CD8-positive, alpha-beta memory T cell (primary cell): ENCODE measurements around the gene TRIM5. TPM values are rescaled to one million over a fixed set of nuclear protein-coding genes. Genes with fewer than 3 reads are reported as not detected.
"Not testable (repeated sequence)": the region's sequence is repeated elsewhere in the genome, so short reads cannot be mapped to it uniquely, and the experiment has no call there.

Source experiments
- CTCF ChIA-PET: fragments of 350-600 bp; sonication (Branson Sonifier 250); formaldehyde crosslinking; loops from one replicate; lab custom pipeline; 2021; ENCODE audit warnings: antibody characterized with exemption; lab: Charles Lee
- POLR2A ChIA-PET: fragments of 350-600 bp; sonication (Branson Sonifier 250); formaldehyde crosslinking; loops from one replicate; lab custom pipeline; 2021; ENCODE audit warnings: antibody characterized with exemption; lab: Charles Lee
- DNase-seq, 5 donors: peaks; one replicate each; pipeline versions ENCODE4 v3.0.0 to v3.0.0-alpha.2; 2020 to 2022; ENCODE audit warnings: mixed read lengths in 1 of 5
- H3K27ac ChIP-seq: one replicate; pipeline ENCODE4 v1.7.0; 2013; ENCODE audit warnings: low read depth, mild to moderate bottlenecking, low read length, moderate library complexity
- H3K27me3 ChIP-seq: 2 replicates; pipeline ENCODE4 v1.7.0; 2013; ENCODE audit warnings: low read length, mild to moderate bottlenecking; ENCODE audit not compliant: insufficient read depth, poor library complexity, severe bottlenecking
- H3K36me3 ChIP-seq: 2 replicates; pipeline ENCODE4 v1.7.0; 2013; ENCODE audit warnings: mild to moderate bottlenecking, low read length, moderate library complexity; ENCODE audit not compliant: insufficient read depth
- H3K4me1 ChIP-seq: 2 replicates; pipeline ENCODE4 v1.7.0; 2013; ENCODE audit warnings: mild to moderate bottlenecking, low read length, moderate library complexity; ENCODE audit not compliant: insufficient read depth
- H3K4me3 ChIP-seq: 2 replicates; pipeline ENCODE4 v1.7.0; 2013; ENCODE audit warnings: mild to moderate bottlenecking, low read length
- H3K9me3 ChIP-seq: 2 replicates; pipeline ENCODE4 v1.7.0; 2013; ENCODE audit warnings: mild to moderate bottlenecking, low read length
- H3K27ac Mint-ChIP-seq, 8 donors: one replicate each; pipeline ENCODE4 v1.8.0; 2020 to 2021; ENCODE audit warnings: mixed read lengths in 8 of 8, mild to moderate bottlenecking in 6 of 8, inconsistent platforms in 3 of 8, moderate library complexity in 3 of 8
- H3K27me3 Mint-ChIP-seq, 2 donors: one replicate each; pipeline ENCODE4 v1.8.0; 2020 to 2021; ENCODE audit warnings: mixed read lengths in 2 of 2, mild to moderate bottlenecking in 1 of 2, moderate library complexity in 1 of 2
- H3K36me3 Mint-ChIP-seq, 3 donors: one replicate each; pipeline ENCODE4 v1.8.0; 2020 to 2021; ENCODE audit warnings: mixed read lengths in 3 of 3, inconsistent platforms in 1 of 3, mild to moderate bottlenecking in 1 of 3
- H3K4me1 Mint-ChIP-seq, 3 donors: one replicate each; pipeline ENCODE4 v1.8.0; 2020 to 2021; ENCODE audit warnings: mixed read lengths in 3 of 3, inconsistent platforms in 1 of 3, mild to moderate bottlenecking in 1 of 3
- H3K4me3 Mint-ChIP-seq, 7 donors: one replicate each; pipeline ENCODE4 v1.8.0; 2020 to 2021; ENCODE audit warnings: mixed read lengths in 7 of 7, mild to moderate bottlenecking in 6 of 7, moderate library complexity in 4 of 7, inconsistent platforms in 2 of 7
- H3K9me3 Mint-ChIP-seq, 5 donors: one replicate each; pipeline ENCODE4 v1.8.0; 2020 to 2022; ENCODE audit warnings: mixed read lengths in 5 of 5, mild to moderate bottlenecking in 3 of 5, moderate library complexity in 2 of 5, inconsistent platforms in 1 of 5
- polyA plus RNA-seq: library from polyadenylated mRNA; unstranded; fragments of 300-500 nt; fragmentation: Illumina TruSeq; gene quantifications from one replicate; pipeline ENCODE4 v1.2.3, GENCODE V29; 2021
- total RNA-seq, 2 experiments: library from RNA; stranded (reverse); gene quantifications; one replicate each; pipeline ENCODE4 v1.2.3, GENCODE V29; 2021

Gene TRIM5
- 10 to 100 TPM in 1 of 2 experiments, 1 to 10 TPM in 1; 8.2 to 10.6 TPM for total RNA-seq
- polyA plus RNA-seq = 9.8 TPM

- H3K4me1 Mint-ChIP-seq = peaks cover 56 to 74% (median 73%) of the 10 kb centered on the region in 3 donors
- POLR2A ChIA-PET = interaction anchor here (0.6 to 1.7 kb wide), 3 partner anchors 9 to 29 kb away, joined by 3 to 6 read pairs (median 6); no protein-coding TSS in a partner anchor
- Histone ChIP-seq H3K36me3 (peaks cover 7% of the 10 kb centered on the region), H3K4me1 (peaks cover 24% of the 10 kb centered on the region), H3K27ac (peak within 1 kb of the TSS; percentile 67), H3K27me3 (no peaks in the 10 kb centered on the region), H3K4me3 (peak within 1 kb of the TSS; percentile 72), H3K9me3 (no peaks in the 10 kb centered on the region)
- H3K4me3 Mint-ChIP-seq = peak within 1 kb of the TSS; percentile 89 to 98 (median 93)
- CTCF ChIA-PET = interaction anchor here (0.6 to 5.3 kb wide), 13 partner anchors 10 to 126 kb away, joined by 3 to 23 read pairs (median 4); no protein-coding TSS in a partner anchor
- H3K27ac Mint-ChIP-seq = peak within 1 kb of the TSS; percentile 88 to 100 (median 97)
- H3K9me3 Mint-ChIP-seq = no peaks in the 10 kb centered on the region
- no peaks in the 10 kb centered on the region for H3K27me3 Mint-ChIP-seq
- DNase-seq = peak; percentile 65 to 86 (median 80)
- H3K36me3 Mint-ChIP-seq = peaks cover 0 to 28% (median 4%) of the 10 kb centered on the region in 3 donors
These were observed at the start of gene TRIM5 for GRCh38 chr11:5684646-5685362. Gene TRIM5, minus strand, starts transcription at chr11:5685074. Its CDS starts 4,897 bp downstream, at chr11:5680177.

GRCh38 chr11:5727691-5728090 is 42.8 kb upstream of the TRIM5 start:
- Histone ChIP-seq H3K4me3 (no peak overlapping the region), H3K4me1 (no peaks in the 10 kb centered on the region), H3K36me3 (no peaks in the 10 kb centered on the region), H3K27me3 (no peaks in the 10 kb centered on the region), H3K9me3 (no peaks in the 10 kb centered on the region), H3K27ac (no peak overlapping the region)
- H3K9me3 Mint-ChIP-seq = no peaks in the 10 kb centered on the region
- H3K36me3 Mint-ChIP-seq = peaks cover 0 to 10% (median 4%) of the 10 kb centered on the region in 3 donors
- no peak overlapping the region for H3K27ac Mint-ChIP-seq
- ChIA-PET CTCF (no interaction called here), POLR2A (no interaction called here)
- H3K4me3 Mint-ChIP-seq = no peak overlapping the region
- DNase-seq = no peak
- H3K27me3 Mint-ChIP-seq = no peaks in the 10 kb centered on the region
- no peaks in the 10 kb centered on the region for H3K4me1 Mint-ChIP-seq

GRCh38 chr11:5726351-5726750 is 41.5 kb upstream of the TRIM5 start:
- Mint-ChIP-seq H3K27me3 (no peaks in the 10 kb centered on the region), H3K36me3 (peaks cover 0 to 10% (median 4%) of the 10 kb centered on the region in 3 donors), H3K27ac (no peak overlapping the region), H3K4me1 (no peaks in the 10 kb centered on the region), H3K9me3 (no peaks in the 10 kb centered on the region), H3K4me3 (no peak overlapping the region)
- CTCF ChIA-PET = no interaction called here
- H3K27ac ChIP-seq = no peak overlapping the region
- POLR2A ChIA-PET = no interaction called here
- H3K27me3 ChIP-seq = no peaks in the 10 kb centered on the region
- DNase-seq = no peak
- H3K4me3 ChIP-seq = no peak overlapping the region
- no peaks in the 10 kb centered on the region for H3K4me1 ChIP-seq
- no peaks in the 10 kb centered on the region for H3K36me3 ChIP-seq
- no peaks in the 10 kb centered on the region for H3K9me3 ChIP-seq

GRCh38 chr11:5722622-5723021 is 37.7 kb upstream of the TRIM5 start:
- Mint-ChIP-seq H3K36me3 (peaks cover 11 to 19% (median 12%) of the 10 kb centered on the region in 3 donors), H3K4me3 (no peak overlapping the region), H3K27ac (no peak overlapping the region), H3K4me1 (no peaks in the 10 kb centered on the region), H3K27me3 (no peaks in the 10 kb centered on the region), H3K9me3 (peaks cover 0 to 7% (median 0%) of the 10 kb centered on the region in 5 donors)
- Histone ChIP-seq H3K4me1 (no peaks in the 10 kb centered on the region), H3K27ac (no peak overlapping the region), H3K36me3 (no peaks in the 10 kb centered on the region), H3K27me3 (no peaks in the 10 kb centered on the region), H3K9me3 (no peaks in the 10 kb centered on the region), H3K4me3 (no peak overlapping the region)
- no peak for DNase-seq
- ChIA-PET CTCF (no interaction called here), POLR2A (no interaction called here)

- peaks cover 11 to 15% (median 12%) of the 10 kb centered on the region in 3 donors for H3K36me3 Mint-ChIP-seq
- POLR2A ChIA-PET = no interaction called here
- CTCF ChIA-PET = no interaction called here
- Histone ChIP-seq H3K9me3 (no peaks in the 10 kb centered on the region), H3K27me3 (no peaks in the 10 kb centered on the region), H3K4me3 (no peak overlapping the region), H3K36me3 (no peaks in the 10 kb centered on the region), H3K27ac (no peak overlapping the region), H3K4me1 (no peaks in the 10 kb centered on the region)
- peak overlapping the region in 1 of 8 donors; percentile 6 for H3K27ac Mint-ChIP-seq
- no peak for DNase-seq
- H3K27me3 Mint-ChIP-seq = no peaks in the 10 kb centered on the region
- H3K4me1 Mint-ChIP-seq = no peaks in the 10 kb centered on the region
- H3K4me3 Mint-ChIP-seq = no peak overlapping the region
- H3K9me3 Mint-ChIP-seq = peaks cover 0 to 13% (median 5%) of the 10 kb centered on the region in 5 donors
These were observed 35.0 kb upstream of the TRIM5 start for GRCh38 chr11:5719703-5720495.

- Mint-ChIP-seq H3K36me3 (peaks cover 11 to 16% (median 15%) of the 10 kb centered on the region in 3 donors), H3K9me3 (peaks cover 0 to 13% (median 5%) of the 10 kb centered on the region in 5 donors)
- H3K9me3 ChIP-seq, H3K27ac ChIP-seq, H3K4me1 Mint-ChIP-seq, H3K4me3 ChIP-seq, H3K27me3 ChIP-seq, H3K4me3 Mint-ChIP-seq, H3K36me3 ChIP-seq, CTCF ChIA-PET, H3K4me1 ChIP-seq, H3K27me3 Mint-ChIP-seq, DNase-seq, POLR2A ChIA-PET, H3K27ac Mint-ChIP-seq: not testable (repeated sequence)
These were observed 31.6 kb upstream of the TRIM5 start for GRCh38 chr11:5716518-5716917.

GRCh38 chr11:5713695-5714094 is 28.8 kb upstream of the TRIM5 start:
- Mint-ChIP-seq H3K4me1 (no peaks in the 10 kb centered on the region), H3K27me3 (no peaks in the 10 kb centered on the region), H3K36me3 (peaks cover 9 to 32% (median 9%) of the 10 kb centered on the region in 3 donors), H3K9me3 (peaks cover 0 to 11% (median 5%) of the 10 kb centered on the region in 5 donors), H3K4me3 (no peak overlapping the region), H3K27ac (peak overlapping the region in 2 of 8 donors; percentile 56 to 70)
- peaks cover 12% of the 10 kb centered on the region for H3K36me3 ChIP-seq
- H3K27me3 ChIP-seq = no peaks in the 10 kb centered on the region
- H3K9me3 ChIP-seq = no peaks in the 10 kb centered on the region
- ChIA-PET POLR2A (interaction anchor here (1.6 kb wide), 1 partner anchor 29 kb away, joined by 3 read pairs; no protein-coding TSS in a partner anchor), CTCF (interaction anchor here (1.1 to 3.8 kb wide), 2 partner anchors 30 to 89 kb away, joined by 3 to 23 read pairs; partner anchors contain the start of genes TRIM34 and TRIM5)
- H3K4me3 ChIP-seq = no peak overlapping the region
- H3K27ac ChIP-seq = no peak overlapping the region
- DNase-seq = no peak
- H3K4me1 ChIP-seq = no peaks in the 10 kb centered on the region
